PC-3 (cell line): Measurements from ENCODE around the gene KIAA1191.

Experiments
- EZH2 ChIP-seq: fragments of 300-600 bp; sonication (generic); IDR thresholded peaks from one replicate; pipeline ENCODE4 v1.6.1; 2017; ENCODE audit warnings: antibody characterized with exemption, mild to moderate bottlenecking, low read length; ENCODE audit not compliant: unreplicated experiment
- EZH2phosphoT487 ChIP-seq: fragments of 300-600 bp; sonication (generic); IDR thresholded peaks from 2 replicates; pipeline ENCODE4 v1.6.1; 2018; ENCODE audit warnings: mild to moderate bottlenecking, antibody characterized with exemption, low read length, borderline replicate concordance
- TF ChIP-seq, protein P1 (sequence below): fragments of 300-600 bp; sonication (generic); conservative IDR thresholded peaks from 2 replicates; pipeline ENCODE4 v1.5.1; 2017; ENCODE audit warnings: antibody characterized with exemption, low read depth, mild to moderate bottlenecking, low read length

DNA sequence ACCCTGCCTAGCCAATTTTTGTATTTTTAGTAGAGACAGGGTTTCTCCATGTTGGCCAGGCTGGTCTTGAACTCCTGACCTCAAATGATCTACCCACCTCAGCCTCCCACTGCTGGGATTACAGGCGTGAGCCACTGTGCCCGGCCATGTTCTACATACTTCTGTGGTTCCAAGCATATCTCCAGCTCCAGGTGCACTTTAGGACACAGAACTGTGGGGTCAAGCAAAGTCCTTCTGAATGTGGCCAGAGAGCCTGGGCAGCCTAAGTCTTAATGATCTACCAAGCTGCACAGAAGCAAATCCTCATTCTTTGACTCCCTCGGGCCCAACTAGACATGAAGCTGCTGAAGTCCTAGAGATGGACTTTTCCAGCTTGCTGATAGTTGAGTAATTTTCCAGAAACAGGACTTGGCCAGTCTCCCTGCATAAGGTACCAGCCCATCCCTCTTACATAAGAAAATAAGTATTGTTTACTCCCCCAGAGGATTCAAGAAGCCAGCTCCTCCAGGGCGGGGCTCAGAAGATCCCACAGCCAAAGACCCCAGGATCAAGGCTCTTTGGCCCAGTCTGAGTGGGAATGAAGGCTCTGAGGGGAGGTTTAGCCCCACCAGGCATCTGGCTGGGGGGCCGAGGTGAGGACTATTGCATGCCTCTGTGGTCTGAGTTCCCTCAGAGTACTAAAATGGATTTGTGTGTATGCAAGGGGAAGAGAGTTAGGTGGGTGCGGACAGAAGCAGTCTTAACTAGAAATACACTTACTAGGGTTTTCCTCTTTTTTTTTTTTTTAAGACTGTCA lies 46.1 kb upstream of the KIAA1191 start:
- TF ChIP-seq EZH2 = no peak
- TF ChIP-seq, protein P1, sequence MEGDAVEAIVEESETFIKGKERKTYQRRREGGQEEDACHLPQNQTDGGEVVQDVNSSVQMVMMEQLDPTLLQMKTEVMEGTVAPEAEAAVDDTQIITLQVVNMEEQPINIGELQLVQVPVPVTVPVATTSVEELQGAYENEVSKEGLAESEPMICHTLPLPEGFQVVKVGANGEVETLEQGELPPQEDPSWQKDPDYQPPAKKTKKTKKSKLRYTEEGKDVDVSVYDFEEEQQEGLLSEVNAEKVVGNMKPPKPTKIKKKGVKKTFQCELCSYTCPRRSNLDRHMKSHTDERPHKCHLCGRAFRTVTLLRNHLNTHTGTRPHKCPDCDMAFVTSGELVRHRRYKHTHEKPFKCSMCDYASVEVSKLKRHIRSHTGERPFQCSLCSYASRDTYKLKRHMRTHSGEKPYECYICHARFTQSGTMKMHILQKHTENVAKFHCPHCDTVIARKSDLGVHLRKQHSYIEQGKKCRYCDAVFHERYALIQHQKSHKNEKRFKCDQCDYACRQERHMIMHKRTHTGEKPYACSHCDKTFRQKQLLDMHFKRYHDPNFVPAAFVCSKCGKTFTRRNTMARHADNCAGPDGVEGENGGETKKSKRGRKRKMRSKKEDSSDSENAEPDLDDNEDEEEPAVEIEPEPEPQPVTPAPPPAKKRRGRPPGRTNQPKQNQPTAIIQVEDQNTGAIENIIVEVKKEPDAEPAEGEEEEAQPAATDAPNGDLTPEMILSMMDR = no peak
- no peak for TF ChIP-seq EZH2phosphoT487
